Measurements from ENCODE around the gene ASIC4.

GRCh38 chr2:219527076-219527394 is 12.8 kb downstream of the ASIC4 start:
- TF ChIP-seq CTCF (conservative IDR thresholded peaks at IDR 0.05; ENCODE audit: low read depth, low read length) = no peak
- TF ChIP-seq EZH2 (IDR thresholded peaks at IDR 0.05; ENCODE audit: low read length, unreplicated experiment) = no peak
- TF ChIP-seq EZH2phosphoT487 (IDR thresholded peaks at IDR 0.05; ENCODE audit: borderline replicate concordance, low read length) = no peak

Data from PC-3 (cell line).